Kidney capillary endothelial cell (primary cell): ENCODE data around the gene CDSN.
"Not testable (repeated sequence)": the region's sequence is repeated elsewhere in the genome, so short reads cannot be mapped to it uniquely, and the experiment has no call there.

Source experiments
- DNase-seq: peaks from one replicate; pipeline ENCODE4 v3.0.0-alpha.2; 2018; ENCODE audit warnings: low spot score

The CDSN gene

GRCh38 chr6:31120151-31120915, at the start of gene CDSN:
CDSN (minus strand) TSS chr6:31120446; CDS start chr6:31120419, 27 bp downstream.
- DNase-seq: no peak

- DNase-seq: no peak
Observed at GRCh38 chr6:31169123-31169857, 49.0 kb upstream of the CDSN start.

- no peak for DNase-seq
Observed at GRCh38 chr6:31168606-31169005, 48.4 kb upstream of the CDSN start.

GRCh38 chr6:31165986-31166385, 45.7 kb upstream of the CDSN start:
- DNase-seq: no peak

- not testable (repeated sequence) for DNase-seq
Observed at GRCh38 chr6:31165064-31165832, 45.0 kb upstream of the CDSN start.

GRCh38 chr6:31164475-31165063, 44.3 kb upstream of the CDSN start:
- not testable (repeated sequence) for DNase-seq

GRCh38 chr6:31163922-31164321, 43.7 kb upstream of the CDSN start:
- no peak for DNase-seq

- no peak for DNase-seq
Observed at GRCh38 chr6:31162463-31163165, 42.4 kb upstream of the CDSN start.

GRCh38 chr6:31161216-31162126, 41.2 kb upstream of the CDSN start:
- DNase-seq: no peak

GRCh38 chr6:31158863-31159855, 38.9 kb upstream of the CDSN start:
- peak; percentile 31 for DNase-seq

DNA sequence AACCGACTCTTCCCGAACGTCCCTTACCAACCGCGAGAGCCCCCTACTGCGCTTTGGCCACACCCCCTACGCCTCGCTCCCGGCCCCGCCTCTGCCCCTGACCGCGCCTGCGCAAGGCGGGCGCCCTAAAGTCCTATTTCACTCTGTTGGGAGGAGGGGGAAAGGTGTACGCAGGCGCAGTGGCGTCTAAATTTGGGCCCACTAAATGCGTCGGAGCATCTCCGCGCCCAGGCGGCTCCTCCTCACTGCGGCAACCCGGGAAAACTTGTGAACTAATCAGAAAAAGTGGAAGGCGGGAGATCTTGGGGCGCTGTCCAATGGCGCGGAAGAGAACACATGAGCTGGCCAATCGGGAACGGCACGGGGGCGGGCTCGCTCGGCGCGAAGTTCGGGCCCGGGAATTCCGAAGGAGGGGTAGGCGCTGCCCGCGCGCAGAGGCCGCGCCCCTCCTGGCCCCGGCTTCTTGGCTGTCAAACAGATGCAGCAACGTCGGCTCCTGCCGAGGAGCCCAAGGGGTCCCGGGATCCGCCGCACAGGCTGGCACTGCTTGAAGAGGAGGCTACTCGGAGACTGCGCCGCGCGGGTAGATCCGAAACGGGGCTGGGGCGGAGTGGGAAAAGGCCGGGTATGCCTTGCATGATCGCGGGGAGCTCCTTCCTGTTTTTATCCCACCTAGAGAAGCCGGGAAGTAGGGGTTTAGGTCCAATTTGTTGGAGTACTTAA, 38.1 kb upstream of the CDSN start, which contains the start of gene TCF19:
TSS of gene TCF19 (plus strand) at position 450 of the 723 bp plus-strand sequence. CDS start 881 bp downstream, outside the sequence.
- peak; percentile 99 for DNase-seq

DNA sequence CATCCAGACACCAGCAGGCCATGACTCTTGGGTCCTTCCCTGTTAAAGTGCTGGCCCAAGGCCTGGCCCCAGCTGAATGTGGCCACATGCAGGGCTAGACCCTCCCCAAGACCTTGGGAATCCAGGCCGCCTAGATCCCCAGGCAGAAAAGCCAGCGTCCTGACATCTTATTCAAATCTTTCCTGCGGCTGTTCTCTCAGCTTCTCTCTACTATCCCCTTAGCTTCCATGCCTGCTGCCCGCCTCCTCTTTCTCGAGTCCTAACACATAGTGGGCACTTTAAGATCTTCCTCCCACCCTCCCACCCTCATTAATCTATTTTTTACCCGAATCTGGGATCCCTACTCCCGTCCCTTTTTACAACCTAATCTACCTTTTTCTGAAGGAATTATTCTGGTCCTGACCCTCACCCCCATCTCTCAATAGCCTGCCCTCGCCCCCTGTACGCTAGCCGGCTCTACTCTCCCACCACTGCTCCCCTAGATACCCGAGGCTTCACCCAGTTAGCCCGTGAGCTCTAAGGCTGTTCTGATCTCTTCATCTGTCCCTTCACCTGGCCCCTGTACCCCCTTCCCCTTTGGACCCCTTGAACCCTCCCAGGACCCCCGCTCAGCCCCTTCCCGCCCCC, 37.4 kb upstream of the CDSN start, which contains the start of gene CCHCR1:
TSS of gene CCHCR1 (minus strand) at position 290 of the 627 bp plus-strand sequence. CDS start at position 88, 202 bp downstream.
- no peak for DNase-seq

DNA sequence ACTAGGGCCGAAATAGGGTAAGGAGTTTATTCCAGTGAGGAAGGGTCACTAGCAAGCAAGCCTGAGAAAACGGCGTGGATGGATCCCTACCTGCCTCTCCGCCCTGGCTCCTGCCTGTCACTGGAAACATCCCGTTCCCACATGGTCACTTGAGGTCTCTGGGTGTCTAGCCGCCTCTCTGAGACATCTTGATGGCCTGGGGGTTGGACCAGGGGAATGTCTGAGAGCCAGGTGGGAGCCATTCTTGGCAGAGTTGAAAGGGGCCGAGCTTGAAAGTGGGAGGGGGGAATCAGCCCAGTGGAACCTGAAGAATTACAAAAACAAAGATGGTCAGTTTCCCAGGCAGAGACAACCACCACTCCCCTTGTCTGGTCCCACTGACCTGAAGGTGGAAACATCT, 36.4 kb upstream of the CDSN start:
- no peak for DNase-seq

DNA sequence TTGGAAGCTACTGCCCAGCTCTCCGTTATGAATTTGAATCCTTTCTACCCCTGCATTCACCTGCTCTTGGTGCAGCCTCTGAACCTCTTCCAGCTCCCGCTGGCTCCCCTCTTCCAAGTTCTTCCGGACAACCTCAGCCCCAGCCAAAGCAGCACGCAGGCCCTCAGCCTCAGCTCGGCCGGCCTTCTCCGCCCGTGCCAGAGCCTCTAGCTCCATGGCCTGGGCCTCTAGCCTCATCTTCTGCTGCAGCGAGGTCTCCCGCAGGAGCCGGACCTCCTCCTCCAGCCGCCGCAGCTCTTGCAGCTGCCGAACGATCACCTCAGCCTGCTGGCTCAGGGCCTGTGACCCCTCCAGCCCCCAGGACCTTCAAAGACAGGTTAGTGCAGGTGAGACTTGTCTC, 34.2 kb upstream of the CDSN start:
- DNase-seq: no peak

DNA sequence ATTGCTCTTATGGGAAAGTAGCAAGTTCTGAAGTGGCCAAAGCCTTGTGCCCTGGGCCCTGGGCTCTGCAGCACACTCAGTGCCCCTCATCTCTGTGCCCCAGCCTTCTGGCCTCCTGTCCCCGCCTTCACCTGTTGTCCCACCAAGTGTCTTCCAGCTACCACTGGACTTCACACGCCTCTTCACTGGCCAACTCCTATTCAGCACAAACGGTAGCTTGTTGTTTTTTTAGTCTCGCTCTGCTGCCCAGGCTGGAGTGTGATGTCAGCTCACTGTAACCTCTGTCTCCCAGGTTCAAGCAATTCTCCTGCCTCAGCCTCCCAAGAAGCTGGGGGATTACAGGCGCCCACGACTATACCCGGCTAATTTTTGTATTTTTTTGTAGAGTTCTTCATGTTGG, 32.5 kb upstream of the CDSN start:
- DNase-seq: no peak

GRCh38 chr6:31149827-31150447, 29.7 kb upstream of the CDSN start:
- DNase-seq: no peak

DNA sequence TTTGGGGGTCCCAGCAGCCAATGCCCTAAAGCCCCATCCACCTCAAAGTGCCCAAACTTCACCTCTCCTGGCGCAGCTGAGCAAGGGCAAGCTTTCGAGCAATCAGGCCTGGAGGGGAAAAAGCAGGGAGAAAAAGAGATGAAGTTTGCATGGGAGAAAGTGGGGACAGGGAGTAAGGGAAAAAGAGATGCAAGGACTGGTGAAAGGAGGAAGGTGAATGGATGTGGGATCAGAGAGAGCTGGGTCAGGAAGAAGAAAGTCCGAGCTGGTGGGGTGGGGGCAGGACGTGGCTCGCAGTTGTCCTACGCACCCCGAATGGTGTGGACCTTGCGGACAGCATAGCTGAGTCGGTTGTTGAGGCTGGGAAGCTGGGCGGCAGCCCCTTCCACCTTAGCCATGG, 25.1 kb upstream of the CDSN start:
- no peak for DNase-seq
